Endothelial cell of umbilical vein (primary cell): ENCODE data around the gene APOBEC3C.

Experiments used
- CTCF ChIP-seq, 2 donors: IDR thresholded peaks; 1 replicate in 1 of 2; 2 replicates in 1 of 2; pipeline ENCODE4 v1.5.1; 2011; ENCODE audit warnings: low read length in 2 of 2, mild to moderate bottlenecking in 2 of 2, moderate library complexity in 2 of 2, control low read depth in 1 of 2, inconsistent platforms in 1 of 2, low read depth in 1 of 2; ENCODE audit not compliant: insufficient read depth in 1 of 2; ENCODE audit errors: extremely low read depth in 1 of 2
- EZH2 ChIP-seq: IDR thresholded peaks from 2 replicates; pipeline ENCODE4 v1.6.1; 2012; ENCODE audit warnings: borderline replicate concordance, low read depth, mild to moderate bottlenecking, moderate library complexity, low read length, inconsistent platforms; ENCODE audit not compliant: severe bottlenecking
- FOS ChIP-seq: IDR thresholded peaks from 2 replicates; pipeline ENCODE4 v1.6.1; 2011; ENCODE audit warnings: mild to moderate bottlenecking, low read length, moderate library complexity, borderline replicate concordance; ENCODE audit not compliant: insufficient read depth
- JUN ChIP-seq: IDR thresholded peaks from 2 replicates; pipeline ENCODE4 v1.6.1; 2011; ENCODE audit warnings: borderline replicate concordance, low read depth; ENCODE audit not compliant: insufficient read length, insufficient read depth
- MAX ChIP-seq: IDR thresholded peaks from 2 replicates; pipeline ENCODE4 v1.6.1; 2011; ENCODE audit not compliant: insufficient read depth, insufficient read length
- MYC ChIP-seq: IDR thresholded peaks from one replicate; pipeline ENCODE4 v1.6.1; 2011; ENCODE audit warnings: mild to moderate bottlenecking, low read depth, low read length
- POLR2A ChIP-seq: IDR thresholded peaks from 2 replicates; pipeline ENCODE4 v1.6.1; 2012; ENCODE audit warnings: low read depth, mild to moderate bottlenecking, control low read depth, low read length
- POLR2AphosphoS5 ChIP-seq: IDR thresholded peaks from 2 replicates; pipeline ENCODE4 v1.6.1; 2012; ENCODE audit warnings: low read depth, mild to moderate bottlenecking, control low read depth, low read length, moderate library complexity; ENCODE audit not compliant: insufficient read depth

DNA sequence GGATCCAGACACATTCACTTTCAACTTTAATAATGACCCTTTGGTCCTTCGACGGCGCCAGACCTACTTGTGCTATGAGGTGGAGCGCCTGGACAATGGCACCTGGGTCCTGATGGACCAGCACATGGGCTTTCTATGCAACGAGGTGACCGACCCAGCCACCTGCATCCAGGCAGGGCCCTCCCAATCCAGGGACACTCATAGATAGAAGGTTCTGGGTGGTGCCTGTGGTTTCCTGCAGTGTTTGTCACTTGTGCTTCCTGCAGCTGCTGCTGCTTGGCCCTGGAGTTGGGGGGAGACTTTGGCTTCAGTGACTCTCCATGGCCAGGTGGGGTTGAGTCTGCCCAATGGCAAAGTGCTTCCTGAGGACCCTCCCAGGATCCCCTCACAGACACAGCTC, 24.6 kb upstream of the APOBEC3C start:
- TF ChIP-seq MAX: no peak
- no peak for TF ChIP-seq CTCF (IDR thresholded peaks at IDR 0.05; ENCODE audit: extremely low read depth in 1 of 2, insufficient read depth in 1 of 2, low read depth in 1 of 2, low read length in 2 of 2)
- no peak for TF ChIP-seq POLR2A
- no peak for TF ChIP-seq EZH2
- TF ChIP-seq FOS: no peak
- TF ChIP-seq POLR2AphosphoS5: no peak
- TF ChIP-seq MYC: no peak
- no peak for TF ChIP-seq JUN
